ENCODE measurements around the gene OR6A2. TPM values are rescaled to one million over a fixed set of nuclear protein-coding genes. Genes with fewer than 3 reads are reported as not detected.
"Not testable (repeated sequence)": the region's sequence is repeated elsewhere in the genome, so short reads cannot be mapped to it uniquely, and the experiment has no call there.

The OR6A2 gene
- polyA plus RNA-seq, 1 donor = 0.03 TPM

DNA sequence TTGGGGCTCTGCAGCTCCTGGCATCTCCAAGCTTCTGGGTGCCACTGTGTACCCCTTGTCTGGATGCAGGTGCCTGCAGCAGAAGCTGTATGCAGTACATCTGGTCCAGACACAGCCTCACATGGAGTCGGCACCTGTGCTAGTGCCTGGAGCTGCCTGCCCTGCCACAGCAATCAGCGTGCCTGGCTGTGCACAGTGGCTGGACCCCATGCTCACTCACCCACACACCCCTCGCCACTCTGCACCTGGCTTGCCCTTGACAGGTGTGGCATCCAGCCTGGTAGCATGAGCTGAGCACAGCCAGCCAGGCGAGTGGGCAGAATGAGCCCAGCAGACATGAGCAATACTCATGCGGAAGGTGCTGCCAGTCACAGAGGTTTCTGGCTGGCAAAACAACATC lies 19.5 kb upstream of the OR6A2 start:
- H3K4me1 ChIP-seq (ENCODE audit: control insufficient read depth, insufficient read depth, low read length) = no peaks in the 10 kb centered on the region
- no CpG with 5 or more reads among the region's 5 CpGs for WGBS (ENCODE audit: insufficient coverage, low lambda C conversion rate)
- no peak overlapping the region for H3K4me3 ChIP-seq (ENCODE audit: low read length)
- no peaks in the 10 kb centered on the region for H3K27me3 ChIP-seq (ENCODE audit: control insufficient read depth, insufficient read depth, low read length)
- H3K36me3 ChIP-seq (ENCODE audit: control insufficient read depth, insufficient read depth, low read length) = no peaks in the 10 kb centered on the region
- H3K27ac ChIP-seq (ENCODE audit: low read length) = no peak overlapping the region
- peaks cover 4% of the 10 kb centered on the region for H3K9me3 ChIP-seq (ENCODE audit: control insufficient read depth, low read depth, low read length)
- DNase-seq = no peak

DNA sequence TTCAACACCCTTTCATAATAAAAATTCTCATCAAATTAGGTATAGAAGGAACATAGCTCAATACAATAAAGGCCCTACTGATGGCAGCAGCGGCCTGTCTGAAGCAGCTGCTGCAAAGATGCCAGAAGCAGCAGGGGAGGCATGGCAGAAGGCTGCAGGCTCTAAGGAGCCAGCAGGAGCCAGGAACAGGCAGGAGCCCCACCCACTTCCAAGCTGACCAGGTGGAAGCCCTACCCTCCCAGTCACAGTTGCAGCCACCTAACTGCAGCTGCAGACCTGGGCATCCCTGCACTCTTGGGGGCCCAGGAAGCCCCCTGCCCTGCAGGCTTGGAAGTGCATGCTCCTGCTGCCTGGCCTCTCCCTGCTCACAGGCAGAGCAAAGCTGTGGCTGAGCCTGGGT lies 18.2 kb upstream of the OR6A2 start:
- Histone ChIP-seq H3K36me3 (ENCODE audit: control insufficient read depth, insufficient read depth, low read length) (no peaks in the 10 kb centered on the region), H3K27me3 (ENCODE audit: control insufficient read depth, insufficient read depth, low read length) (no peaks in the 10 kb centered on the region), H3K9me3 (ENCODE audit: control insufficient read depth, low read depth, low read length) (peaks cover 4% of the 10 kb centered on the region), H3K27ac (ENCODE audit: low read length) (no peak overlapping the region), H3K4me1 (ENCODE audit: control insufficient read depth, insufficient read depth, low read length) (no peaks in the 10 kb centered on the region), H3K4me3 (ENCODE audit: low read length) (no peak overlapping the region)
- no CpG with 5 or more reads among the region's 1 CpG for WGBS (ENCODE audit: insufficient coverage, low lambda C conversion rate)
- no peak for DNase-seq

GRCh38 chr11:6813656-6814055 lies 14.2 kb upstream of the OR6A2 start:
- DNase-seq = no peak
- no peaks in the 10 kb centered on the region for H3K36me3 ChIP-seq (ENCODE audit: control insufficient read depth, insufficient read depth, low read length)
- no peaks in the 10 kb centered on the region for H3K27me3 ChIP-seq (ENCODE audit: control insufficient read depth, insufficient read depth, low read length)
- H3K4me1 ChIP-seq (ENCODE audit: control insufficient read depth, insufficient read depth, low read length) = no peaks in the 10 kb centered on the region
- H3K9me3 ChIP-seq (ENCODE audit: control insufficient read depth, low read depth, low read length) = peaks cover 4% of the 10 kb centered on the region
- H3K27ac ChIP-seq (ENCODE audit: low read length) = no peak overlapping the region
- 50% methylated on average over 1 of the region's 2 CpGs for WGBS (ENCODE audit: insufficient coverage, low lambda C conversion rate)
- H3K4me3 ChIP-seq (ENCODE audit: low read length) = no peak overlapping the region

DNA sequence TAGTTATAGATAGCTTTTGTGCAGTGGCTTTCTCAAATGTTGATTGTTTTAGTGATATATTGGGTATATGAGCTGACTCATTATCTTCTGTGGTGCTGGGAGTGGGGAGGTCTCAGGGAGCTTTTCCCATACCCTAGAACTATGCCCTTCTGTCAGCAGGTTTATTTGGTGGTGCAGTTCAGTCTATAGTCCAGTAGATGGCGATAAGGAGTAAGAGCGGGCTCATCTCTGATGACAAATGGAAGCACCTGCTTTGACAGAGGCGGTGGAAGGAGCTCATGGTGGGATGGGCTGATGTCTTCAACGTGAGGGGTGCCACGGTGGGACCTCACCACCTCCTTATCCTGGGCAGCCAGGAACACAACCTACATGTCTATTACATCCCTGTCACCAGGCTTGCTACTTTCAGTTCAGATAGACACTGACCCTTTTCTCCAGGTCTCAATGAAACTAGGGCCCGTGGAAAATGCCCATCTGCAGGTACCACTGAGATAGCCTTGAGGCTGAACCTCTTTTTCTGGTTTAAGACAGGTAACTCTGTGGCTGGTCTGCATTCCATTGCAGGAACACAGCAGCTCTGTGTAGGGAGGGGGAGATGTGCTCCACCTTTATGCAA lies 13.0 kb upstream of the OR6A2 start:
- Histone ChIP-seq H3K4me1 (ENCODE audit: control insufficient read depth, insufficient read depth, low read length) (no peaks in the 10 kb centered on the region), H3K36me3 (ENCODE audit: control insufficient read depth, insufficient read depth, low read length) (no peaks in the 10 kb centered on the region), H3K27me3 (ENCODE audit: control insufficient read depth, insufficient read depth, low read length) (no peaks in the 10 kb centered on the region), H3K4me3 (ENCODE audit: low read length) (no peak overlapping the region), H3K9me3 (ENCODE audit: control insufficient read depth, low read depth, low read length) (no peaks in the 10 kb centered on the region), H3K27ac (ENCODE audit: low read length) (no peak overlapping the region)
- no CpG with 5 or more reads among the region's 6 CpGs for WGBS (ENCODE audit: insufficient coverage, low lambda C conversion rate)
- peak; percentile 13 to 40 for DNase-seq

DNA sequence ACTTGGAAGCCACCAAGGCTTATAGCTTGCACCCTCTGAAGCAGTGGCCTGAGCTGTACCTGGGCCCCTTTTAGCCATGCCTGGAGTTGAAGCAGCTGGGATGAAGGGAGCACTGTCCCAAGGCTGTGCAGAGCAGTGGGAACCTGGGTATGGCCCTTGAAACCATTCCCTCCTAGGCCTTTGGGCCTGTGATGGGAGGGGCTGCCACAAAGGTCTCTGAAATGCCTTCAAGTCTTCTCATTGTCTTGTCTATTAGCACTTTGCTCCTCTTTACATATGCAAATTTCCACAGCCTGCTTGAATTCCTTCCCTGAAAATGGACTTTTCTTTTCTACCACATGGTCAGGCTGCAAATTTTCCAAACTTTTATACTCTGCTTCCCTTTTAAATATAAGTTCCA lies 1.6 kb upstream of the OR6A2 start:
- H3K4me1 ChIP-seq (ENCODE audit: control insufficient read depth, insufficient read depth, low read length); H3K27ac ChIP-seq (ENCODE audit: low read length); DNase-seq; H3K9me3 ChIP-seq (ENCODE audit: control insufficient read depth, low read depth, low read length); H3K4me3 ChIP-seq (ENCODE audit: low read length); H3K36me3 ChIP-seq (ENCODE audit: control insufficient read depth, insufficient read depth, low read length); H3K27me3 ChIP-seq (ENCODE audit: control insufficient read depth, insufficient read depth, low read length): not testable (repeated sequence)

DNA sequence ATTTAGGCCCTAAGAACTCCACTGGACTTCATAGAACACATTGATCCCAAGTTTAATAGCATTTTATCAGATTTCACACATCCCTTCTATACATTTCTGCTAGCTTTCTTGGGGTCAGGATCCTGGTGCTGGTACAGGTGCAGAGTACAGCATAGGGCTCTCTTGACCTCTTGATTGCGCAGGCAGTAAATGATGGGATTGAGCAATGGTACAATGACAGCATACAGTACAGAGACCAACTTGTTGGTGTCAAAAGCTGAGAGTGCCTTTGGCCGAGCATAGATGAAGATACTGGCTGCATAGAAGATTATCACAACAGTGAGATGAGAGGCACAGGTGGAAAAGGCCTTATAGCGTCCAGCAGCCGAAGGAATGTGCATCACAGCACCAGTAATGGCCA lies 4.8 kb downstream of the OR6A2 start:
- no peak overlapping the region for H3K27ac ChIP-seq (ENCODE audit: low read length)
- DNase-seq = peak; percentile 54 to 68
- H3K36me3 ChIP-seq (ENCODE audit: control insufficient read depth, insufficient read depth, low read length) = no peaks in the 10 kb centered on the region
- no peaks in the 10 kb centered on the region for H3K4me1 ChIP-seq (ENCODE audit: control insufficient read depth, insufficient read depth, low read length)
- H3K9me3 ChIP-seq (ENCODE audit: control insufficient read depth, low read depth, low read length) = no peaks in the 10 kb centered on the region
- H3K27me3 ChIP-seq (ENCODE audit: control insufficient read depth, insufficient read depth, low read length) = no peaks in the 10 kb centered on the region
- no peak overlapping the region for H3K4me3 ChIP-seq (ENCODE audit: low read length)
- no CpG with 5 or more reads among the region's 4 CpGs for WGBS (ENCODE audit: insufficient coverage, low lambda C conversion rate)

- no peak overlapping the region for H3K4me3 ChIP-seq (ENCODE audit: low read length)
- H3K27me3 ChIP-seq (ENCODE audit: control insufficient read depth, insufficient read depth, low read length) = no peaks in the 10 kb centered on the region
- H3K9me3 ChIP-seq (ENCODE audit: control insufficient read depth, low read depth, low read length) = no peaks in the 10 kb centered on the region
- H3K27ac ChIP-seq (ENCODE audit: low read length) = no peak overlapping the region
- no CpG with 5 or more reads among the region's 2 CpGs for WGBS (ENCODE audit: insufficient coverage, low lambda C conversion rate)
- H3K36me3 ChIP-seq (ENCODE audit: control insufficient read depth, insufficient read depth, low read length) = no peaks in the 10 kb centered on the region
- no peak for DNase-seq
- no peaks in the 10 kb centered on the region for H3K4me1 ChIP-seq (ENCODE audit: control insufficient read depth, insufficient read depth, low read length)
Observed at GRCh38 chr11:6790546-6790945, 8.9 kb downstream of the OR6A2 start.

DNA sequence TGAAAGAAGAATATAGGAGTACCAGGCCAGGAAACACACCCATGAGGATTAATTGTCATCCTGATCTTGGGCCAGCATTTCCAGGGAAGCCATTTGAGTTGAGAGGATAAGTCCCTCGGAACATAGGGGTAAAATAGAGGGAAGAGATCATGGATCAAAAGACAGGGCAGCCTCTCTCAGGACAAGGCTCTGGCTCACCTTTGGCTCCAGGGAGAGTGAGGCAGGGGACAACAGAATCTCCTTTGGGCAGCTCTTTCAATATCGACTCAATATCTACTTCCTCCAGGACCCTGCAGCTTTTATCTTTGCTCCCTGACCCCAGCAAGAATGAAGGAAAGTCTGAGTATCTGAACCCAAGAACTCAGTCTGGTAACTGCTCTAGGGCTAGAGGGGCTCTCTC lies 16.8 kb downstream of the OR6A2 start, which contains the start of gene OR2AG1:
Gene OR2AG1, plus strand, starts transcription at position 301 of the 400 bp plus-strand sequence. CDS start 2,018 bp downstream, outside the sequence.
- Histone ChIP-seq H3K4me3 (ENCODE audit: low read length) (no peak within 1 kb of the TSS), H3K27me3 (ENCODE audit: control insufficient read depth, insufficient read depth, low read length) (no peaks in the 10 kb centered on the region), H3K36me3 (ENCODE audit: control insufficient read depth, insufficient read depth, low read length) (no peaks in the 10 kb centered on the region), H3K9me3 (ENCODE audit: control insufficient read depth, low read depth, low read length) (no peaks in the 10 kb centered on the region), H3K4me1 (ENCODE audit: control insufficient read depth, insufficient read depth, low read length) (no peaks in the 10 kb centered on the region), H3K27ac (ENCODE audit: low read length) (no peak within 1 kb of the TSS)
- no peak for DNase-seq
- no CpG with 5 or more reads among the region's 2 CpGs for WGBS (ENCODE audit: insufficient coverage, low lambda C conversion rate)

GRCh38 chr11:6780829-6781228 lies 18.7 kb downstream of the OR6A2 start:
- Histone ChIP-seq H3K27ac (ENCODE audit: low read length) (no peak overlapping the region), H3K4me3 (ENCODE audit: low read length) (no peak overlapping the region), H3K9me3 (ENCODE audit: control insufficient read depth, low read depth, low read length) (no peaks in the 10 kb centered on the region), H3K27me3 (ENCODE audit: control insufficient read depth, insufficient read depth, low read length) (no peaks in the 10 kb centered on the region), H3K36me3 (ENCODE audit: control insufficient read depth, insufficient read depth, low read length) (no peaks in the 10 kb centered on the region), H3K4me1 (ENCODE audit: control insufficient read depth, insufficient read depth, low read length) (no peaks in the 10 kb centered on the region)
- DNase-seq = no peak

GRCh38 chr11:6778518-6778917 lies 21.0 kb downstream of the OR6A2 start:
- no peak overlapping the region for H3K27ac ChIP-seq (ENCODE audit: low read length)
- no peak for DNase-seq
- no peaks in the 10 kb centered on the region for H3K9me3 ChIP-seq (ENCODE audit: control insufficient read depth, low read depth, low read length)
- no peak overlapping the region for H3K4me3 ChIP-seq (ENCODE audit: low read length)
- no peaks in the 10 kb centered on the region for H3K36me3 ChIP-seq (ENCODE audit: control insufficient read depth, insufficient read depth, low read length)
- no peaks in the 10 kb centered on the region for H3K27me3 ChIP-seq (ENCODE audit: control insufficient read depth, insufficient read depth, low read length)
- no peaks in the 10 kb centered on the region for H3K4me1 ChIP-seq (ENCODE audit: control insufficient read depth, insufficient read depth, low read length)

- Histone ChIP-seq H3K4me1 (ENCODE audit: control insufficient read depth, insufficient read depth, low read length) (no peaks in the 10 kb centered on the region), H3K27ac (ENCODE audit: low read length) (no peak within 1 kb of the TSS), H3K27me3 (ENCODE audit: control insufficient read depth, insufficient read depth, low read length) (no peaks in the 10 kb centered on the region), H3K9me3 (ENCODE audit: control insufficient read depth, low read depth, low read length) (no peaks in the 10 kb centered on the region), H3K36me3 (ENCODE audit: control insufficient read depth, insufficient read depth, low read length) (no peaks in the 10 kb centered on the region), H3K4me3 (ENCODE audit: low read length) (no peak within 1 kb of the TSS)
- WGBS (ENCODE audit: insufficient coverage, low lambda C conversion rate) = no CpG with 5 or more reads among the region's 4 CpGs
- DNase-seq = no peak
Observed at GRCh38 chr11:6771926-6772893, 27.3 kb downstream of the OR6A2 start, which contains the start of gene OR2AG2. OR2AG2 (minus strand) TSS chr11:6771976; CDS start chr11:6768957, 3,019 bp downstream.
